GM21737 (cell line): ENCODE data around the gene CXXC1.
"Not testable (repeated sequence)": the region's sequence is repeated elsewhere in the genome, so short reads cannot be mapped to it uniquely, and the experiment has no call there.

ENCODE experiments used
- ATAC-seq: cut with Tn5 transposase; IDR thresholded peaks from one replicate; pipeline ENCODE4 v1.9.1; 2021; ENCODE audit warnings: mild to moderate bottlenecking, moderate library complexity; ENCODE audit not compliant: unreplicated experiment

CXXC1 gene

DNA sequence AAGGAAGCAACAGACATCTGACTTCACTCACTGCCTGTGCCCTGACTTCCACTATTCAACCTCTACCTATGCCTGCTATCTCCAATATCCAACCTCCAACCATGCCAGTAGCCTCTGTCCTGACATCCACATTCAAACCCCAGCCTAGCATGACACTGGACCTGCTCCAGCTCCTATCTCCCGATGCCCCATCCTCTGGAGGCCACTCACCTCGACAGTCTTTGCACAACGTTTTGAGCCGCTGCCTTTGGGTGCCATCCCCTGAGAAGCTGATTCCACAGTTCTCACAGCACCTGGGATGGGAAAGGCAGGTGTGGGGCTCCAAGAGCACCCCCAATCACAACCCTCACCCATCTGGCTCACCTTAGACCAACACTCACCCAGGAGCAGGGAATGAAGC is 11.0 kb downstream of the CXXC1 start:
- ATAC-seq, result no peak

GRCh38 chr18:50275503-50276036 is 11.9 kb downstream of the CXXC1 start:
- no peak for ATAC-seq

DNA sequence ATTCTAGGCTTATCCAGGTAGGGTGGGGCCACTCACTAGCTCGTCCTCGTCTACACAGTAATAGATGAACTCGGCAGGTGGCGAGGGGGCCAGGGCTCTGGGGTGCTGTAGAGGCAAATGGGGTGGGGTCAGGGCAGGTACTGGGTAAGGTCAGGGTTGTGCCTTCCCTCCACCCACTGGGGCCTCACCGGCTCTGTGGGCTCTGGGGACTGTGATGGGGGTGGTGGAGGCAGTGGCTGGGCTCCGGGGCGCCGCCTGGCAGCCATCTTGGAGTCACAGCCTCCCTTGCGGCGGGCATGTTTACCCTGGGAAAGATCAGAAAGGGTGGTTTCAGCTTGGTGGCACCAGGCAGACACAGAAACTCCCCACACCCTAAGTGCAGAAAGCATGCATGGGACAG is 12.6 kb downstream of the CXXC1 start:
- ATAC-seq, result no peak

DNA sequence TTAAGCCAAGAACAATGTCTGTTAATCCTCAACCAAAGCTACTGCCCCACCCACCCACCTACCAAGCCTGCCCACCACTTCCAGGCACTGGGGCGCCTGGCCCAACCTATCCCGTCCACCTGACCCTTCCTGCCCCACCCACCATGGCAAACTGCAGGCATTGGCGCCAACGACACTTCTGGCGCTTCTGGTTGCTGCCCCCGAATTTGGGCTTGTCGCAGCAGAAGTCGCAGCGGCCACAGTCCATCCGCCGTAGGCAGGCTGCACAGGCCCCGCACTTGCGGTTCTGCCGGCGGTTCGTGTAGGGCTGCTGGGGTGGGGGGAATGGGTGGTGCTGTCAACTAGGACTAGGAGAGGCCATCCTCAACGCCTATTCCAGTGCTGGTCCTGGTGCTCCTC is 13.4 kb downstream of the CXXC1 start:
- no peak for ATAC-seq

DNA sequence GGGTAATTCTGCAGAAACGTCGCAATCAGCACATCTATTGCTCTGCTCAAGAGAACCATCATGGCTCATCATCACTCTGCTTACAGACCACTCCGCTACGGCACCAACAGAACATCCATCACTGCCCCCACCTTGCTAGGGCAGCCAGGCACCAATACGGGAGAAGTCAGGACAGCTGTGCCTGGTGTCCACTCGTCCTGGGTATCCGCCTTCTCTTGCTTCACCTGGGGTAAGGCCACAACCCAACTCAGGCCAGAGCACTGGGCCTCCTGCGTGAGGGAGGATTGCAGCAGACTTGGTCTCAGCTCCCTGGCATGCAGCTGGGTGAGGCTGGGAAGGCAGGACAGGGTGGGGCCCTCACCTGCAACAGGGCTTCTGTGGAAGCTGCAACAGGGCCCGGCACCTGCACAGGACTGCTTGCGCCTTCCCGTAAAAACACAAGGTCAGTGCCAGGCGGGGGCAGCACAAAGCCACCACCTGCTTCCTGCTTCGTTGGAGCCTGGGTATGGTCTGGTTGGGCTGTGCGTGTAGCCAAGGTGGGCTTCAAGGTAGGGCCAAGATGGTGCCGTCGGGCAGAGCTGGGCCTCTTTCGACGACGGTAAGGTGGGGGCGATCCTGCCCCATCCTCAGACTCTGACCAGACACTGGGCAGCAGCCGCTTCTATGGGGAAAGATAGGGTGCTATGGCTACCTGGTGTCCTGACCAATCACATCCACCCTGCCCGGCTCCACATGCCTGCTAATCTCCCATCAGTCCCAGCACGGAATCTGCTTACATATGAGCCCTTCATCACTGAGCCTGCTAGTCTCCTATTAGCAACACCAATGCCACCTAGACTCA is 14.1 kb downstream of the CXXC1 start:
- no peak for ATAC-seq

GRCh38 chr18:50272568-50272967 is 14.9 kb downstream of the CXXC1 start:
- no peak for ATAC-seq

- ATAC-seq, result peak; percentile 69
Observed at GRCh38 chr18:50268022-50268747, 19.3 kb downstream of the CXXC1 start.

- peak; percentile 80 for ATAC-seq
Observed at GRCh38 chr18:50266248-50266704, 21.2 kb downstream of the CXXC1 start, which contains the start of gene CFAP53. CFAP53 (minus strand) TSS chr18:50266495; CDS start chr18:50266404, 91 bp downstream.

DNA sequence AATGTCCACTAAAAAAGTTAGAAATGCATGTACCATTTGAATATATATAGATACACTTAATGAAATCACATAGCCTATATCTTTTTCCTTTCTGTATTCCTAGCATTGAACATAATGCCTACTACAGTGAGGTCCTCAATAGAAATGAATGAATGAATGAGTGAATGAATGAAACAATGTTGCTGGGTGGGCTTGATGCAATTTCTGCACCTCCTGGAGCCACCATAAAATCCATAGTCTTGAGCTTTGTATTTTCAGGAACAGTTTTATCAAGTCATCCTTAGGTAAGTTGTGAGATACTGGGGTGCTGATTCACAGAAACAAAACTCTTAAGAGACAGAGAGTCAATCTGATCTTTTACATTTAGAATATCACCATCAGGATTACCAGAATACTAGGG is 24.5 kb downstream of the CXXC1 start:
- ATAC-seq, result no peak

DNA sequence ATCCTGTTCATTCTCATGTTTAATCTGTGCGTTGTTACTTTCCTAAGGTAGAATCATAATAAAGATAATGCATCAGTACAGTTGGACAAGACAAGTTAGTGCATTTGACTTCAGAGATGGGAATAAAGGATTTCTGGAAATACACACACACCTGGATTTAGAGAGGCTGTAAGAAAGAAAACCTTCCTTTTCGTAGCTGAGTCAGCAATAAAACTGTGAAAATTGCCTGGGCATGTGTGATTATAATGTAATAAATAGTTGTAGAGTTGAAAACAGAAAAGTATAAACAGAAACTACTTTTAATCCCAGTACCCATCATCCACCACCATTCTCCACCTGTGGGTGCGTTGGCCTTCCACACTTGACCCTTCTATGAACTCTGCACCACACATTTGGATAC is 36.6 kb downstream of the CXXC1 start:
- ATAC-seq, result no peak

DNA sequence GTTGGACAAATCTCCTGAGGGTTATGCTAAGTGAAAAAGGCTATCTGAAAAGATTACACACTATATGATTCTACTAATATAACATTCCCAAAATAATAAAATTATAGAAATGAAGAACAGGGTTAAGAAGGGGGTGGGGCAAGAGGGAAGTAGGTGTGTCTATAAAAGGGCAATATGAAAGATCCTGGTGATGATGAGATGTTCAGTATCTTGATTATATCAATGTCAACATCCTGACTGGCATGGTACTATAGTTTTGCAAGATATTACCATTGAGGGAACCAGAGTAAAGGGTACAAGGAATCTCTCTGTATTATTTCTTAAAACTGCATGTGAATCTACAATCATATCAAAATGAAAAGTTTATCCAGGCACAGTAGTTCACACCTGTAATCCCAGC is 37.9 kb downstream of the CXXC1 start:
- no peak for ATAC-seq

- no peak for ATAC-seq
Observed at GRCh38 chr18:50247561-50247960, 39.9 kb downstream of the CXXC1 start.

- ATAC-seq, result not testable (repeated sequence)
Observed at GRCh38 chr18:50241768-50242167, 45.7 kb downstream of the CXXC1 start.

GRCh38 chr18:50240080-50240563 is 47.4 kb downstream of the CXXC1 start:
- no peak for ATAC-seq

GRCh38 chr18:50232419-50232818 is 55.1 kb downstream of the CXXC1 start:
- no peak for ATAC-seq
